T-cell (primary cell): ENCODE data around the gene SBK2. TPM values are rescaled to one million over a fixed set of nuclear protein-coding genes. Genes with fewer than 3 reads are reported as not detected.
"Not testable (repeated sequence)": the region's sequence is repeated elsewhere in the genome, so short reads cannot be mapped to it uniquely, and the experiment has no call there.

Source experiments
- ATAC-seq, 4 experiments: fragments of 200-7000 bp in 3 of 4; fragments of 150-1000 bp in 1 of 4; cut with Tn5 transposase; replicated peaks in 1 of 4; 1 replicate in 3 of 4; 2 replicates in 1 of 4; pipeline ENCODE4 v1.10.0; 2021; ENCODE audit warnings: moderate library complexity in 3 of 4, mild to moderate bottlenecking in 2 of 4, moderate number of reproducible peaks in 1 of 4
- CTCF ChIA-PET, 2 donors: fragments of 300-600 bp; sonication (Branson Sonifier 250); formaldehyde crosslinking; loops; one replicate each; lab custom pipeline; 2022; ENCODE audit warnings: antibody characterized with exemption in 2 of 2; lab: Charles Lee
- POLR2A ChIA-PET, 2 donors: fragments of 300-600 bp; sonication (Branson Sonifier 250); formaldehyde crosslinking; loops; one replicate each; lab custom pipeline; 2022; ENCODE audit warnings: antibody characterized with exemption in 2 of 2; lab: Charles Lee
- DNase-seq, 35 experiments: peaks; one replicate each; pipeline versions ENCODE4 v3.0.0 to v3.0.0-alpha.2; 2013 to 2023
- H3K27ac ChIP-seq: one replicate; pipeline ENCODE4 v1.5.1; 2013; ENCODE audit warnings: low read length
- H3K27me3 ChIP-seq, 2 experiments: replicated peaks in 1 of 2; 1 replicate in 1 of 2; 2 replicates in 1 of 2; pipeline versions ENCODE4 v1.6.1 to v1.7.0; 2013; ENCODE audit warnings: low read length in 1 of 2, mixed read lengths in 1 of 2; ENCODE audit not compliant: control insufficient read depth in 2 of 2, insufficient read depth in 2 of 2; ENCODE audit errors: extremely low read depth in 1 of 2
- H3K36me3 ChIP-seq, 2 donors: 1 replicate in 1 of 2; 2 replicates in 1 of 2; pipeline versions ENCODE4 v1.6.1 to v1.7.0; 2013; ENCODE audit warnings: low read length in 1 of 2; ENCODE audit not compliant: control insufficient read depth in 2 of 2, insufficient read depth in 1 of 2; ENCODE audit errors: extremely low read depth in 1 of 2
- H3K4me1 ChIP-seq, 2 experiments: 1 replicate in 1 of 2; 2 replicates in 1 of 2; pipeline versions ENCODE4 v1.6.1 to v1.7.0; 2013; ENCODE audit warnings: low read length in 2 of 2, mixed read lengths in 1 of 2; ENCODE audit not compliant: insufficient read depth in 2 of 2, control insufficient read depth in 1 of 2; ENCODE audit errors: extremely low read depth in 1 of 2
- H3K4me3 ChIP-seq, 2 donors: 1 replicate in 1 of 2; 2 replicates in 1 of 2; pipeline versions ENCODE4 v1.5.1 to v1.7.0; 2013; ENCODE audit warnings: mild to moderate bottlenecking in 2 of 2, low read length in 1 of 2, moderate library complexity in 1 of 2; ENCODE audit not compliant: control insufficient read depth in 1 of 2; ENCODE audit errors: extremely low read depth in 1 of 2
- H3K9me3 ChIP-seq: 2 replicates; pipeline ENCODE4 v1.7.0; 2013
- H3K27ac Mint-ChIP-seq, 2 donors: one replicate each; pipeline ENCODE4 v1.8.0; 2020 to 2021; ENCODE audit warnings: mild to moderate bottlenecking in 2 of 2, mixed read lengths in 2 of 2
- H3K27me3 Mint-ChIP-seq, 2 donors: one replicate each; pipeline ENCODE4 v1.8.0; 2021 to 2022; ENCODE audit warnings: mixed read lengths in 2 of 2
- H3K36me3 Mint-ChIP-seq: one replicate; pipeline ENCODE4 v1.8.0; 2021; ENCODE audit warnings: mixed read lengths
- H3K4me1 Mint-ChIP-seq, 3 donors: one replicate each; pipeline ENCODE4 v1.8.0; 2020 to 2022; ENCODE audit warnings: mixed read lengths in 3 of 3, mild to moderate bottlenecking in 1 of 3
- H3K4me3 Mint-ChIP-seq, 3 donors: one replicate each; pipeline ENCODE4 v1.8.0; 2020 to 2022; ENCODE audit warnings: mild to moderate bottlenecking in 3 of 3, mixed read lengths in 3 of 3, moderate library complexity in 3 of 3
- H3K9me3 Mint-ChIP-seq, 3 donors: one replicate each; pipeline ENCODE4 v1.8.0; 2020 to 2022; ENCODE audit warnings: mixed read lengths in 3 of 3
- WGBS: methylation state at CpG from one replicate; pipeline ENCODE4 v1.1.5; 2013; ENCODE audit warnings: missing lambda C conversion rate; ENCODE audit not compliant: insufficient coverage; 5-methylcytosine and 5-hydroxymethylcytosine counted together
- total RNA-seq, 35 experiments: library from RNA in 6 of 35; stranded (reverse) in 6 of 35; fragments of 120-200 nt in 1 of 35; gene quantifications; one replicate each; pipeline versions ENCODE4 v1.2.1 to v1.2.4 and lab custom pipeline; 2013 to 2026

SBK2 gene
- total RNA-seq, 5 donors from 2014 or later (not counting 1 experiment from before 2014, with no cell fraction given) = not detected

- DNase-seq (no peak), ATAC-seq (no peak)
- no peak overlapping the region for H3K27ac ChIP-seq
- H3K4me1 Mint-ChIP-seq = peaks cover 19 to 25% (median 19%) of the 10 kb centered on the region in 3 donors
- peaks cover 13% of the 10 kb centered on the region for H3K36me3 Mint-ChIP-seq
- no peaks in the 10 kb centered on the region for H3K9me3 ChIP-seq
- no peak overlapping the region for H3K4me3 ChIP-seq
- CTCF ChIA-PET = no interaction called here
- no peak overlapping the region for H3K27ac Mint-ChIP-seq
- H3K4me3 Mint-ChIP-seq = no peak overlapping the region
- POLR2A ChIA-PET = no interaction called here
- no peaks in the 10 kb centered on the region for H3K27me3 Mint-ChIP-seq
- no peaks in the 10 kb centered on the region for H3K27me3 ChIP-seq
- no peaks in the 10 kb centered on the region for H3K36me3 ChIP-seq
- peaks cover 0 to 2% (median 0%) of the 10 kb centered on the region in 3 donors for H3K9me3 Mint-ChIP-seq
- peaks cover 6 to 23% of the 10 kb centered on the region in 2 experiments for H3K4me1 ChIP-seq
- WGBS = 98% methylated on average over 64 of the region's 83 CpGs
These were observed 41.3 kb upstream of the SBK2 start for GRCh38 chr19:55578031-55578760.

GRCh38 chr19:55576746-55577145 is 39.8 kb upstream of the SBK2 start:
- H3K27ac Mint-ChIP-seq = no peak overlapping the region
- ChIA-PET POLR2A (no interaction called here), CTCF (no interaction called here)
- WGBS = 90% methylated on average over 2 of the region's 5 CpGs
- Histone ChIP-seq H3K27ac (no peak overlapping the region), H3K27me3 (no peaks in the 10 kb centered on the region), H3K36me3 (no peaks in the 10 kb centered on the region), H3K4me3 (no peak overlapping the region), H3K4me1 (peaks cover 6 to 21% of the 10 kb centered on the region in 2 experiments), H3K9me3 (no peaks in the 10 kb centered on the region)
- ATAC-seq = no peak
- no peaks in the 10 kb centered on the region for H3K27me3 Mint-ChIP-seq
- H3K9me3 Mint-ChIP-seq = peaks cover 0 to 2% (median 0%) of the 10 kb centered on the region in 3 donors
- no peak for DNase-seq
- H3K4me3 Mint-ChIP-seq = peak overlapping the region in 1 of 3 donors; percentile 6
- peaks cover 13% of the 10 kb centered on the region for H3K36me3 Mint-ChIP-seq
- peaks cover 14 to 19% (median 15%) of the 10 kb centered on the region in 3 donors for H3K4me1 Mint-ChIP-seq

- H3K27ac ChIP-seq, DNase-seq, H3K4me1 Mint-ChIP-seq, H3K9me3 ChIP-seq, POLR2A ChIA-PET, H3K27me3 ChIP-seq, H3K36me3 Mint-ChIP-seq, H3K4me1 ChIP-seq, H3K4me3 ChIP-seq, ATAC-seq, H3K36me3 ChIP-seq, H3K27me3 Mint-ChIP-seq, H3K4me3 Mint-ChIP-seq, H3K27ac Mint-ChIP-seq, H3K9me3 Mint-ChIP-seq: not testable (repeated sequence)
- CTCF ChIA-PET = interaction anchor here in 1 of 2 donors (0.6 kb wide), 2 partner anchors 26 to 1164 kb away, joined by 3 read pairs; partner anchors contain the start of gene FIZ1
- WGBS = no CpG with 5 or more reads among the region's 6 CpGs
These were observed 37.0 kb upstream of the SBK2 start for GRCh38 chr19:55573929-55574328.

GRCh38 chr19:55569477-55569876 is 32.5 kb upstream of the SBK2 start:
- H3K9me3 Mint-ChIP-seq, H3K9me3 ChIP-seq, H3K27ac ChIP-seq, ATAC-seq, H3K36me3 ChIP-seq, H3K27ac Mint-ChIP-seq, DNase-seq, CTCF ChIA-PET, H3K4me3 ChIP-seq, H3K36me3 Mint-ChIP-seq, H3K4me3 Mint-ChIP-seq, H3K4me1 Mint-ChIP-seq, H3K4me1 ChIP-seq: not testable (repeated sequence)
- H3K27me3 Mint-ChIP-seq = peaks cover 5 to 15% of the 10 kb centered on the region in 2 donors
- WGBS = 96% methylated on average over 5 of the region's 5 CpGs
- POLR2A ChIA-PET = interaction anchor here in 1 of 2 donors (0.7 kb wide), 1 partner anchor 165 kb away, joined by 7 read pairs; no protein-coding TSS in a partner anchor
- peaks cover 0 to 23% of the 10 kb centered on the region in 2 experiments for H3K27me3 ChIP-seq

- Mint-ChIP-seq H3K4me1 (no peaks in the 10 kb centered on the region), H3K27me3 (peaks cover 9 to 15% of the 10 kb centered on the region in 2 donors)
These were observed 30.9 kb upstream of the SBK2 start for GRCh38 chr19:55567708-55568328.

GRCh38 chr19:55566823-55567222 is 29.9 kb upstream of the SBK2 start:
- peaks cover 9 to 15% of the 10 kb centered on the region in 2 donors for H3K27me3 Mint-ChIP-seq
- POLR2A ChIA-PET = no interaction called here
- Histone ChIP-seq H3K4me3 (no peak overlapping the region), H3K4me1 (no peaks in the 10 kb centered on the region), H3K27ac (no peak overlapping the region), H3K27me3 (peaks cover 0 to 29% of the 10 kb centered on the region in 2 experiments), H3K36me3 (no peaks in the 10 kb centered on the region), H3K9me3 (no peaks in the 10 kb centered on the region)
- no peak overlapping the region for H3K4me3 Mint-ChIP-seq
- H3K36me3 Mint-ChIP-seq = no peaks in the 10 kb centered on the region
- H3K27ac Mint-ChIP-seq = no peak overlapping the region
- H3K9me3 Mint-ChIP-seq = no peaks in the 10 kb centered on the region
- WGBS = 73% methylated on average over 5 of the region's 9 CpGs
- CTCF ChIA-PET = no interaction called here
- no peak for ATAC-seq
- DNase-seq = no peak
- no peaks in the 10 kb centered on the region for H3K4me1 Mint-ChIP-seq

More at GRCh38 chr19:55567708-55568328, 30.9 kb upstream of the SBK2 start:
- ChIA-PET POLR2A (no interaction called here), CTCF (interaction anchor here in 1 of 2 donors (0.7 kb wide), 1 partner anchor 478 kb away, joined by 3 read pairs; no protein-coding TSS in a partner anchor)
- H3K9me3 ChIP-seq = no peaks in the 10 kb centered on the region
- ATAC-seq (no peak), DNase-seq (no peak)
- no peaks in the 10 kb centered on the region for H3K36me3 Mint-ChIP-seq
- no peaks in the 10 kb centered on the region for H3K9me3 Mint-ChIP-seq
- H3K27ac ChIP-seq = no peak overlapping the region
- no peaks in the 10 kb centered on the region for H3K4me1 ChIP-seq
- H3K27ac Mint-ChIP-seq = no peak overlapping the region
- peaks cover 0 to 29% of the 10 kb centered on the region in 2 experiments for H3K27me3 ChIP-seq
- no peak overlapping the region for H3K4me3 ChIP-seq
- H3K36me3 ChIP-seq = no peaks in the 10 kb centered on the region
- no peak overlapping the region for H3K4me3 Mint-ChIP-seq
